OCI-LY1 (cell line): ENCODE data around the gene DGKB.

Experiments
- H2AFZ ChIP-seq: fragments of 200-600 bp; sonication (generic), shearing (Covaris generic); 2 replicates; pipeline ENCODE4 v1.6.0; 2014; ENCODE audit warnings: antibody characterized with exemption, mild to moderate bottlenecking, low read length
- H3F3A ChIP-seq: fragments of 200-600 bp; sonication (generic), shearing (Covaris generic); 2 replicates; pipeline ENCODE4 v1.6.0; 2014; ENCODE audit warnings: mild to moderate bottlenecking, antibody characterized with exemption, low read length, moderate library complexity; ENCODE audit not compliant: insufficient read depth
- H3K27ac ChIP-seq: fragments of 200-600 bp; sonication (generic); 2 replicates; pipeline ENCODE4 v1.5.1; 2014; ENCODE audit warnings: low read length, mixed run types, mild to moderate bottlenecking, low read depth; ENCODE audit not compliant: poor library complexity, severe bottlenecking
- H3K27me3 ChIP-seq: fragments of 200-600 bp; sonication (generic); 2 replicates; pipeline ENCODE4 v1.6.0; 2014; ENCODE audit warnings: antibody characterized with exemption, mild to moderate bottlenecking, low read length, moderate library complexity; ENCODE audit not compliant: insufficient read depth
- H3K36me3 ChIP-seq: fragments of 200-600 bp; sonication (generic); 2 replicates; pipeline ENCODE4 v1.6.1; 2014; ENCODE audit warnings: mild to moderate bottlenecking, antibody characterized with exemption, low read length, moderate library complexity, mixed read lengths; ENCODE audit not compliant: insufficient read depth
- H3K4me1 ChIP-seq: fragments of 200-600 bp; sonication (generic); 2 replicates; pipeline ENCODE4 v1.5.1; 2014; ENCODE audit warnings: mild to moderate bottlenecking, low read length, moderate library complexity; ENCODE audit not compliant: insufficient read depth, severe bottlenecking
- H3K4me2 ChIP-seq: fragments of 200-600 bp; sonication (generic), shearing (Covaris generic); 2 replicates; pipeline ENCODE4 v1.6.1; 2014; ENCODE audit warnings: low read length
- H3K4me3 ChIP-seq: fragments of 200-600 bp; sonication (generic); 2 replicates; pipeline ENCODE4 v1.5.1; 2014; ENCODE audit warnings: low read length, low read depth, mild to moderate bottlenecking, mixed read lengths; ENCODE audit not compliant: poor library complexity, severe bottlenecking
- H3K79me2 ChIP-seq: fragments of 200-600 bp; shearing (Covaris generic); 2 replicates; pipeline ENCODE4 v1.6.1; 2016; ENCODE audit warnings: mixed run types, low read length, mixed read lengths; ENCODE audit not compliant: insufficient read depth
- H3K9ac ChIP-seq: fragments of 200-600 bp; sonication (generic), shearing (Covaris generic); 2 replicates; pipeline ENCODE4 v1.6.1; 2014; ENCODE audit warnings: mild to moderate bottlenecking, low read length, mixed read lengths
- H3K9me2 ChIP-seq: fragments of 200-600 bp; sonication (generic), shearing (Covaris generic); 2 replicates; pipeline ENCODE4 v1.6.1; 2014; ENCODE audit warnings: low read depth, mild to moderate bottlenecking, low read length, mixed read lengths
- H3K9me3 ChIP-seq: fragments of 200-600 bp; shearing (Covaris generic); 2 replicates; pipeline ENCODE4 v1.6.1; 2014; ENCODE audit warnings: low read length, mixed read lengths
- H4K20me1 ChIP-seq: fragments of 200-600 bp; sonication (generic), shearing (Covaris generic); 2 replicates; pipeline ENCODE4 v1.6.0; 2016; ENCODE audit warnings: mild to moderate bottlenecking, low read length; ENCODE audit not compliant: insufficient read depth
- EZH2 ChIP-seq: fragments of 200-600 bp; sonication (generic), shearing (Covaris generic); IDR thresholded peaks from 2 replicates; pipeline ENCODE4 v1.8.0; 2017; ENCODE audit warnings: borderline replicate concordance, mixed run types, mild to moderate bottlenecking, antibody characterized with exemption, low read length, moderate library complexity, mixed read lengths
- TF ChIP-seq, protein P1 (sequence below): fragments of 200-600 bp; sonication (generic), shearing (Covaris generic); IDR thresholded peaks from 2 replicates; pipeline ENCODE4 v1.5.1; 2017; ENCODE audit warnings: mild to moderate bottlenecking, antibody characterized with exemption, low read length, moderate library complexity, mixed read lengths

The DGKB gene

DNA sequence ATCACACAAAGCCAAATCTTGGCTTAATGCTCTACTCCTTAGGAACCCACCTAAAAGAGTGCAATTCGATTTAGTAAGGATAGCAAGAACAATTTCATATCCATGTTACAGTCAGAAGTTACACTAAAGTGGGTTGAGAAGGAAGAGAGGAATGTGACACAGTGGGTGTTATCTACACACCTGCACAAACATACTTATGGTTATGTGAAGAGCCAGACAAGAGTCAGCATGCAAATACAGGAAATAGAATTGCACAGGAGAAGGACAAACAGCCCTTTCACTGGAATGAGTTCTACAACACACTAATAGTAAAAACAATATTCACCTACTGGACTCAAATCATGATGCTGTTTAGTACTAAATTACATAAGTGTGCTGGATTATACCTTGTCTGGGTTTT, 262.8 kb downstream of the DGKB start:
- peaks cover 9% of the 10 kb centered on the region for H3K9me3 ChIP-seq
- H3K4me2 ChIP-seq: no peak overlapping the region
- TF ChIP-seq, protein P1, sequence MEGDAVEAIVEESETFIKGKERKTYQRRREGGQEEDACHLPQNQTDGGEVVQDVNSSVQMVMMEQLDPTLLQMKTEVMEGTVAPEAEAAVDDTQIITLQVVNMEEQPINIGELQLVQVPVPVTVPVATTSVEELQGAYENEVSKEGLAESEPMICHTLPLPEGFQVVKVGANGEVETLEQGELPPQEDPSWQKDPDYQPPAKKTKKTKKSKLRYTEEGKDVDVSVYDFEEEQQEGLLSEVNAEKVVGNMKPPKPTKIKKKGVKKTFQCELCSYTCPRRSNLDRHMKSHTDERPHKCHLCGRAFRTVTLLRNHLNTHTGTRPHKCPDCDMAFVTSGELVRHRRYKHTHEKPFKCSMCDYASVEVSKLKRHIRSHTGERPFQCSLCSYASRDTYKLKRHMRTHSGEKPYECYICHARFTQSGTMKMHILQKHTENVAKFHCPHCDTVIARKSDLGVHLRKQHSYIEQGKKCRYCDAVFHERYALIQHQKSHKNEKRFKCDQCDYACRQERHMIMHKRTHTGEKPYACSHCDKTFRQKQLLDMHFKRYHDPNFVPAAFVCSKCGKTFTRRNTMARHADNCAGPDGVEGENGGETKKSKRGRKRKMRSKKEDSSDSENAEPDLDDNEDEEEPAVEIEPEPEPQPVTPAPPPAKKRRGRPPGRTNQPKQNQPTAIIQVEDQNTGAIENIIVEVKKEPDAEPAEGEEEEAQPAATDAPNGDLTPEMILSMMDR: no peak
- no peak for TF ChIP-seq EZH2
- H2AFZ ChIP-seq: no peak overlapping the region
- peaks cover 7% of the 10 kb centered on the region for H3K4me1 ChIP-seq
- H3K9ac ChIP-seq: no peak overlapping the region
- H3K4me3 ChIP-seq: no peak overlapping the region
- no peaks in the 10 kb centered on the region for H4K20me1 ChIP-seq
- H3F3A ChIP-seq: no peaks in the 10 kb centered on the region
- H3K27me3 ChIP-seq: no peaks in the 10 kb centered on the region
- H3K36me3 ChIP-seq: no peaks in the 10 kb centered on the region
- H3K79me2 ChIP-seq: no peaks in the 10 kb centered on the region
- no peak overlapping the region for H3K27ac ChIP-seq
- no peaks in the 10 kb centered on the region for H3K9me2 ChIP-seq

DNA sequence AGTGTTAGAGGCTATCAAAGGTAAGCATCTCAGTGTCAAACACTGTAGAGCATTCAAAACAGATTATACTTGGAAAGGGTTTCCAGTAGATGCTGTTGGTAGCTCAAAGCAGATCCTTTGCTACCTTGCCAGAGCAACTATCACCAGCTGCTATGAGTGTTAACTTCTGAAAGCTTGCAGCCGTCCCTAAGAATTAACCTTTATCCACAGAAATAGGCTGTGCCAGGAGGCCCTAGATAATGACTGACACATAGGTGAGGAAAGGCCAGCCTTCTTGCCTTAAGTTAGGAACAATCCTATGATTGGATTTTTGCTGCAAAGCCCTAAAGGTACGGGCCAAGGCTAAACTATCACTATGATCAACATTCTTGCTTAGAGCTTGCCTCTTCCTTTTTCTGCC, 263.2 kb downstream of the DGKB start:
- Histone ChIP-seq H3K36me3 (no peaks in the 10 kb centered on the region), H3F3A (no peaks in the 10 kb centered on the region), H3K79me2 (no peaks in the 10 kb centered on the region), H3K9ac (no peak overlapping the region), H3K27ac (no peak overlapping the region), H3K4me3 (no peak overlapping the region), H3K4me2 (no peak overlapping the region), H3K4me1 (peaks cover 7% of the 10 kb centered on the region), H4K20me1 (no peaks in the 10 kb centered on the region), H3K9me3 (peaks cover 5% of the 10 kb centered on the region), H2AFZ (no peak overlapping the region), H3K27me3 (no peaks in the 10 kb centered on the region), H3K9me2 (no peaks in the 10 kb centered on the region)
- TF ChIP-seq EZH2: no peak
- TF ChIP-seq, protein P1: no peak

DNA sequence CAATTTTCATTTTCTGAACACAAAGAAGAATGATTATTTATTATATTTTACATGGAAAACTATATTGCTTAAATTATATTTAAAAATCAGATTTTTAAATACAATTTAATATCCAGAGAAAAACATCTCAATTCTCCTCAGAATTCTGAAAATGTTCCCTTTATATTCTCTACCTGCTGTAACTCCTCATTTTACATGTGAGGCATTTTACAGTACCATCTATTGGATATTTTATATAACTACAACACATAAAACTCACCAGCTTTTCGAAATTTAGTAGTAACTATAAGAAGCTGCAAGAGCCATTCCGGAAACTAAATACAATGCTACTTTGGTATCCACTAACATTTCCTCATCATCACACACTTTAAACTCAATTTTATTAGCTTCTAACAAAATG, 264.6 kb downstream of the DGKB start:
- Histone ChIP-seq H3K4me3 (no peak overlapping the region), H3K9me3 (no peaks in the 10 kb centered on the region), H2AFZ (no peak overlapping the region), H3K79me2 (no peaks in the 10 kb centered on the region), H3F3A (no peaks in the 10 kb centered on the region), H3K4me2 (no peak overlapping the region), H3K36me3 (no peaks in the 10 kb centered on the region), H3K27me3 (no peaks in the 10 kb centered on the region), H3K4me1 (peaks cover 11% of the 10 kb centered on the region), H4K20me1 (no peaks in the 10 kb centered on the region), H3K9ac (no peak overlapping the region), H3K27ac (no peak overlapping the region), H3K9me2 (no peaks in the 10 kb centered on the region)
- TF ChIP-seq, protein P1: peak; percentile 17; the same call in 1 of the 2 replicates
- no peak for TF ChIP-seq EZH2
